HepG2 (cell line): Measurements from ENCODE around the gene CCL17. TPM values are rescaled to one million over a fixed set of nuclear protein-coding genes. Genes with fewer than 3 reads are reported as not detected.

Source experiments
- AHR ChIP-seq: IDR thresholded peaks from 2 replicates; pipeline ENCODE4 v1.6.1; 2018; ENCODE audit warnings: missing genetic modification reagents, missing compliant biosample characterization
- ARHGAP35 ChIP-seq: sonication (generic); formaldehyde crosslinking; IDR thresholded peaks from 2 replicates; pipeline ENCODE4 v1.9.0; 2022; ENCODE audit warnings: mild to moderate bottlenecking, inconsistent platforms, moderate library complexity, missing genetic modification reagents, borderline replicate concordance
- CBX2 ChIP-seq, 2 experiments: fragments of 200-600 bp in 1 of 2; sonication (generic); formaldehyde crosslinking in 1 of 2; IDR thresholded peaks; 2 replicates each; pipeline versions ENCODE4 v1.7.0 to v1.8.1; 2018 to 2022; ENCODE audit warnings: low read depth in 2 of 2, low read length in 1 of 2, mild to moderate bottlenecking in 1 of 2, missing genetic modification reagents in 1 of 2
- DNMT1 ChIP-seq: sonication (generic); formaldehyde crosslinking; IDR thresholded peaks from 2 replicates; pipeline ENCODE4 v1.5.1; 2020; ENCODE audit warnings: mild to moderate bottlenecking, missing genetic modification reagents
- HNF4A ChIP-seq: sonication (generic); formaldehyde crosslinking; IDR thresholded peaks from 2 replicates; pipeline ENCODE4 v1.4.0; 2020; ENCODE audit warnings: missing genetic modification reagents
- HOXA3 ChIP-seq: sonication (generic); formaldehyde crosslinking; IDR thresholded peaks from 2 replicates; pipeline ENCODE4 v1.5.0; 2020; ENCODE audit warnings: missing genetic modification reagents
- SP1 ChIP-seq, 2 experiments: fragments of 450-650 bp in 1 of 2; sonication (generic) in 1 of 2; formaldehyde crosslinking in 1 of 2; IDR thresholded peaks; 2 replicates each; pipeline versions ENCODE4 v1.4.0 to v1.6.1; 2016 to 2020; ENCODE audit warnings: missing genetic modification reagents in 1 of 2
- TEAD3 ChIP-seq: optimal IDR thresholded peaks from 2 replicates; pipeline ENCODE3; 2016; ENCODE audit warnings: borderline replicate concordance
- TMF1 ChIP-seq: sonication (generic); formaldehyde crosslinking; IDR thresholded peaks from 2 replicates; pipeline ENCODE4 v1.8.1; 2022; ENCODE audit warnings: low read depth, missing genetic modification reagents
- ZBTB1 ChIP-seq: sonication (generic); formaldehyde crosslinking; IDR thresholded peaks from 2 replicates; pipeline ENCODE4 v1.4.0; 2020; ENCODE audit warnings: missing genetic modification reagents, borderline replicate concordance
- ZMYM4 ChIP-seq: sonication (generic); formaldehyde crosslinking; IDR thresholded peaks from 2 replicates; pipeline ENCODE4 v1.8.1; 2023; ENCODE audit warnings: mild to moderate bottlenecking, missing genetic modification reagents
- ZNF550 ChIP-seq: sonication (generic); formaldehyde crosslinking; IDR thresholded peaks from 2 replicates; pipeline ENCODE4 v1.4.0; 2020; ENCODE audit warnings: mild to moderate bottlenecking, missing genetic modification reagents, borderline replicate concordance
- ZNF557 ChIP-seq: sonication (generic); formaldehyde crosslinking; IDR thresholded peaks from 2 replicates; pipeline ENCODE4 v1.4.0; 2020; ENCODE audit warnings: missing genetic modification reagents
- ZNF703 ChIP-seq: sonication (generic); formaldehyde crosslinking; IDR thresholded peaks from 2 replicates; pipeline ENCODE4 v1.5.1; 2020; ENCODE audit warnings: missing genetic modification reagents, mild to moderate bottlenecking, moderate library complexity, borderline replicate concordance
- ZNF737 ChIP-seq: sonication (generic); formaldehyde crosslinking; IDR thresholded peaks from 2 replicates; pipeline ENCODE4 v1.5.0; 2020; ENCODE audit warnings: missing genetic modification reagents, mild to moderate bottlenecking, borderline replicate concordance
- ZNF768 ChIP-seq: sonication (generic); formaldehyde crosslinking; IDR thresholded peaks from 2 replicates; pipeline ENCODE4 v1.4.0; 2020; ENCODE audit warnings: missing genetic modification reagents
- ZSCAN31 ChIP-seq: sonication (generic); formaldehyde crosslinking; IDR thresholded peaks from 2 replicates; pipeline ENCODE4 v1.5.0; 2020; ENCODE audit warnings: low read depth, mild to moderate bottlenecking, missing genetic modification reagents
- polyA plus RNA-seq, 8 experiments: library from polyadenylated mRNA; depleted of rRNA in 3 of 8; stranded (reverse) in 7 of 8; unstranded in 1 of 8; fragments of >200 nt; fragmentation: Illumina TruSeq in 4 of 8; extraction: Trizol in 4 of 8; gene quantifications; 2 replicates each; pipeline versions ENCODE4 v1.2.1 to v1.2.3, GENCODE V29; 2011 to 2016; ENCODE audit warnings: low read depth in 4 of 8, missing spikeins in 1 of 8, mixed read lengths in 1 of 8; ENCODE audit not compliant: insufficient read depth in 1 of 8
- total RNA-seq, 5 experiments: library from RNA; depleted of rRNA; stranded (reverse); fragments of >200 nt; fragmentation: Illumina TruSeq; extraction: Trizol; gene quantifications; 2 replicates each; pipeline ENCODE4 v1.2.3, GENCODE V29; 2016; ENCODE audit warnings: low read depth in 1 of 5
- TF ChIP-seq, protein P1 (sequence below): sonication (generic); formaldehyde crosslinking; IDR thresholded peaks from 2 replicates; pipeline ENCODE4 v1.8.1; 2023; ENCODE audit warnings: mild to moderate bottlenecking, missing genetic modification reagents, borderline replicate concordance
- TF ChIP-seq, protein P2 (sequence below): sonication (generic); formaldehyde crosslinking; IDR thresholded peaks from 2 replicates; pipeline ENCODE4 v1.4.0; 2020; ENCODE audit warnings: mild to moderate bottlenecking, missing genetic modification reagents, borderline replicate concordance
- TF ChIP-seq, protein P3 (sequence below): IDR thresholded peaks from 2 replicates; pipeline ENCODE4 v1.6.1; 2016

Gene CCL17
- total and polyA plus RNA-seq, 2 of the 13 experiments (the other 11 are each of a cell fraction or from before 2014, with no cell fraction given), result not detected

DNA sequence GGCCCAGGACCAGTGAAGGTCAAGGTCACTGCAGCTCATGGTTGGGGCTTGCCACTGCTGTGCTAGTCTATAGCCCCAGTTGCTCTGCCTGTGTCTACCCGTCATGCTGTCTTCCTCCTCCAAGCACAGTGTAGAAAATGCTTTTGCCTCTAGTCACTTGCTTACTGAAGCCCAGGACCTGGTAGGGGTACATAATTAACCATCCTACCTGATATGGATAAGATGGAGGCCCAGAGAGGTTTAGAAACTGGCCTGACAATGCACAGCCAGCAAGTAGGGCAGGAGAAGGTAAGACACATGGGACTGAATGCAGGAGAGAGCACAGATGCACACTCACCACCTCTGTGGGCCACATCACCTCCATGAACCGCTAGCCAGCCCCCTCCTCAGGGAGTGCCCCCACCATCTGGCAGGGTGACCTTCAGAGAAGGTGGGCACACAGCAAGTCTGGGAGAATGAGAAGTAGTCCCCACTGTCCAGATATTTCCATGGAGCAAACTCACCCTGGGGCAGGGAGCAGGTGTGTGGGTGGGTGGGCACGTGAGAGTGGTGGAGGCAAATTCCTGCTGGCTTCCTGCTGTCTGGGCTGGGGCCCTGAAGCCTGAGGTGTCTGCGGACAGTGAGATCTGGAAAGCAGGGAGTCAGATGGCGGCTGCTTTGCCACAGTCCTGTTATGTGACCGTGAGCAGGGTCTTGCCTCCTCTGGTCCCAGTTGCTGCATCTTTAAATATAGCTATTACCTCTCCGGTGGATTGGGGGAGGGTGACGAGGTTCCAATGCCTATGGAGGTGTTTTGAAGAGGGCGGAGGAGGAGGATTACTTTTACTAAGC, 31.2 kb upstream of the CCL17 start (continued):
- TF ChIP-seq, protein P1, sequence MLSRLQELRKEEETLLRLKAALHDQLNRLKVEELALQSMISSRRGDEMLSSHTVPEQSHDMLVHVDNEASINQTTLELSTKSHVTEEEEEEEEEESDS (CRISPR knock-in tag), result 0 out of 2 replicates have a peak, but pooled peaks have one; percentile 66
- peak; percentile 82; the same call in 1 of the 2 replicates for TF ChIP-seq ZNF737 (CRISPR knock-in tag)
- TF ChIP-seq ZMYM4 (CRISPR knock-in tag), result peak; percentile 66; the same call in 1 of the 2 replicates
- peak; percentile 89; the same call in 1 of the 2 replicates for TF ChIP-seq AHR (CRISPR knock-in tag)
- 0 out of 2 replicates have a peak, but pooled peaks have one; percentile 25 for TF ChIP-seq DNMT1 (CRISPR knock-in tag)
- TF ChIP-seq ZNF703 (CRISPR knock-in tag), result peak; percentile 14
- TF ChIP-seq TEAD3, result peak; percentile 67
- peak; percentile 94; the same call in 1 of the 2 replicates for TF ChIP-seq HOXA3 (CRISPR knock-in tag)
- 0 out of 2 replicates have a peak, but pooled peaks have one; percentile 49 for TF ChIP-seq ZBTB1 (CRISPR knock-in tag)
- TF ChIP-seq ZNF557 (CRISPR knock-in tag), result peak; percentile 97
- TF ChIP-seq ZSCAN31 (CRISPR knock-in tag), result peak; percentile 33; the same call in 1 of the 2 replicates
- TF ChIP-seq, protein P2, sequence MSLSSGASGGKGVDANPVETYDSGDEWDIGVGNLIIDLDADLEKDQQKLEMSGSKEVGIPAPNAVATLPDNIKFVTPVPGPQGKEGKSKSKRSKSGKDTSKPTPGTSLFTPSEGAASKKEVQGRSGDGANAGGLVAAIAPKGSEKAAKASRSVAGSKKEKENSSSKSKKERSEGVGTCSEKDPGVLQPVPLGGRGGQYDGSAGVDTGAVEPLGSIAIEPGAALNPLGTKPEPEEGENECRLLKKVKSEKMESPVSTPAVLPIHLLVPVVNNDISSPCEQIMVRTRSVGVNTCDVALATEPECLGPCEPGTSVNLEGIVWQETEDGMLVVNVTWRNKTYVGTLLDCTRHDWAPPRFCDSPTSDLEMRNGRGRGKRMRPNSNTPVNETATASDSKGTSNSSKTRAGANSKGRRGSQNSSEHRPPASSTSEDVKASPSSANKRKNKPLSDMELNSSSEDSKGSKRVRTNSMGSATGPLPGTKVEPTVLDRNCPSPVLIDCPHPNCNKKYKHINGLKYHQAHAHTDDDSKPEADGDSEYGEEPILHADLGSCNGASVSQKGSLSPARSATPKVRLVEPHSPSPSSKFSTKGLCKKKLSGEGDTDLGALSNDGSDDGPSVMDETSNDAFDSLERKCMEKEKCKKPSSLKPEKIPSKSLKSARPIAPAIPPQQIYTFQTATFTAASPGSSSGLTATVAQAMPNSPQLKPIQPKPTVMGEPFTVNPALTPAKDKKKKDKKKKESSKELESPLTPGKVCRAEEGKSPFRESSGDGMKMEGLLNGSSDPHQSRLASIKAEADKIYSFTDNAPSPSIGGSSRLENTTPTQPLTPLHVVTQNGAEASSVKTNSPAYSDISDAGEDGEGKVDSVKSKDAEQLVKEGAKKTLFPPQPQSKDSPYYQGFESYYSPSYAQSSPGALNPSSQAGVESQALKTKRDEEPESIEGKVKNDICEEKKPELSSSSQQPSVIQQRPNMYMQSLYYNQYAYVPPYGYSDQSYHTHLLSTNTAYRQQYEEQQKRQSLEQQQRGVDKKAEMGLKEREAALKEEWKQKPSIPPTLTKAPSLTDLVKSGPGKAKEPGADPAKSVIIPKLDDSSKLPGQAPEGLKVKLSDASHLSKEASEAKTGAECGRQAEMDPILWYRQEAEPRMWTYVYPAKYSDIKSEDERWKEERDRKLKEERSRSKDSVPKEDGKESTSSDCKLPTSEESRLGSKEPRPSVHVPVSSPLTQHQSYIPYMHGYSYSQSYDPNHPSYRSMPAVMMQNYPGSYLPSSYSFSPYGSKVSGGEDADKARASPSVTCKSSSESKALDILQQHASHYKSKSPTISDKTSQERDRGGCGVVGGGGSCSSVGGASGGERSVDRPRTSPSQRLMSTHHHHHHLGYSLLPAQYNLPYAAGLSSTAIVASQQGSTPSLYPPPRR, result peak; percentile 88; the same call in 1 of the 2 replicates
- TF ChIP-seq CBX2 (IDR thresholded peaks at IDR 0.05; ENCODE audit: low read depth, low read length), result no peak
- TF ChIP-seq CBX2 (CRISPR knock-in tag; IDR thresholded peaks at IDR 0.05; ENCODE audit: low read depth), result peak; percentile 9; the same call in 1 of the 2 replicates
- TF ChIP-seq HNF4A (CRISPR knock-in tag), result peak; percentile 91
- TF ChIP-seq SP1 (IDR thresholded peaks at IDR 0.05), result no peak
- no peak; the same call in 1 of the 2 replicates for TF ChIP-seq SP1 (CRISPR knock-in tag; IDR thresholded peaks at IDR 0.05)
- peak; percentile 75; the same call in 1 of the 2 replicates for TF ChIP-seq TMF1 (CRISPR knock-in tag)
- peak; percentile 99 for TF ChIP-seq ZNF768 (CRISPR knock-in tag)
- TF ChIP-seq ARHGAP35 (CRISPR knock-in tag), result peak; percentile 51; the same call in 1 of the 2 replicates
- TF ChIP-seq, protein P3, sequence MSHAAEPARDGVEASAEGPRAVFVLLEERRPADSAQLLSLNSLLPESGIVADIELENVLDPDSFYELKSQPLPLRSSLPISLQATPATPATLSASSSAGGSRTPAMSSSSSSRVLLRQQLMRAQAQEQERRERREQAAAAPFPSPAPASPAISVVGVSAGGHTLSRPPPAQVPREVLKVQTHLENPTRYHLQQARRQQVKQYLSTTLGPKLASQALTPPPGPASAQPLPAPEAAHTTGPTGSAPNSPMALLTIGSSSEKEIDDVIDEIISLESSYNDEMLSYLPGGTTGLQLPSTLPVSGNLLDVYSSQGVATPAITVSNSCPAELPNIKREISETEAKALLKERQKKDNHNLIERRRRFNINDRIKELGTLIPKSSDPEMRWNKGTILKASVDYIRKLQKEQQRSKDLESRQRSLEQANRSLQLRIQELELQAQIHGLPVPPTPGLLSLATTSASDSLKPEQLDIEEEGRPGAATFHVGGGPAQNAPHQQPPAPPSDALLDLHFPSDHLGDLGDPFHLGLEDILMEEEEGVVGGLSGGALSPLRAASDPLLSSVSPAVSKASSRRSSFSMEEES (CRISPR knock-in tag), result peak; percentile 60; the same call in 1 of the 2 replicates
- no peak for TF ChIP-seq ZNF550 (CRISPR knock-in tag)
